Fibroblast of lung (primary cell): ENCODE results near the gene ATP2A1.

Experiments used
- EZH2 ChIP-seq: IDR thresholded peaks from 2 replicates; pipeline ENCODE4 v1.5.1; 2012; ENCODE audit warnings: low read length, control low read depth, mild to moderate bottlenecking; ENCODE audit errors: missing control alignments
- TF ChIP-seq, protein P1 (sequence below), 2 donors: IDR thresholded peaks in 1 of 2; conservative IDR thresholded peaks in 1 of 2; 1 replicate in 1 of 2; 2 replicates in 1 of 2; pipeline ENCODE4 v1.5.1; 2011 to 2012; ENCODE audit warnings: low read length in 2 of 2, control low read depth in 1 of 2, inconsistent platforms in 1 of 2, low read depth in 1 of 2, mild to moderate bottlenecking in 1 of 2

DNA sequence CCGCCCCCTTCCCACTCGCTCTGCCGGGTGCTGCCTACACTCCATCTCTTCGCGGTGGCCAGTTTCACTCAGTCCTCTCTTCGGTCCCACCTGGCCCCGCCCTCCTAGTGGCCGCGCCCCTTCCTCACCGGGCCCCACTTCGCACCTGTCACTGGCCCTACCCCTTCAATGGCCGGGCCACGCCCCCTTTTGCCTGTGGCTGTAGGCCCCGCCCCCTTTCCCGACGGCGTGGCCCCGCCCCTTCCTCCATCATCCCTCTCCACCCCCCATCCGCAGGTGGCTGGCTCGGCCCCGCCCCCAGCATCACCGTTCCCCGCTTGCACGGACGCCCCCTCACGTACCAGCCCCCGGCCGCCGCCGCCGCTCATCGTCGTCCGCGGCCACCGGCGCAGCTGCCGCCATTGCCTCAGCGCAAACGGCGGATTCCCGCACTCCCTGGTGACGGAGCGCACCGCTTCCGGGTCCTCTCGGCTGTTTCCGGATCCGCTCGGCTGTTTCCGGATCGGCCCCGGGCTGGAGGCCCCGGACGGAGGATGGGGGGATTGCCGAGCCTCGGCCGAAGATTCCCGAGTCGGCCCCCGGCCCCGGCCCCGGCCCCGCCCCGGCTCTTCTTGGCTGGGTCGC is 46.6 kb downstream of the ATP2A1 start, which contains the start of gene RABEP2:
- TF ChIP-seq, protein P1, sequence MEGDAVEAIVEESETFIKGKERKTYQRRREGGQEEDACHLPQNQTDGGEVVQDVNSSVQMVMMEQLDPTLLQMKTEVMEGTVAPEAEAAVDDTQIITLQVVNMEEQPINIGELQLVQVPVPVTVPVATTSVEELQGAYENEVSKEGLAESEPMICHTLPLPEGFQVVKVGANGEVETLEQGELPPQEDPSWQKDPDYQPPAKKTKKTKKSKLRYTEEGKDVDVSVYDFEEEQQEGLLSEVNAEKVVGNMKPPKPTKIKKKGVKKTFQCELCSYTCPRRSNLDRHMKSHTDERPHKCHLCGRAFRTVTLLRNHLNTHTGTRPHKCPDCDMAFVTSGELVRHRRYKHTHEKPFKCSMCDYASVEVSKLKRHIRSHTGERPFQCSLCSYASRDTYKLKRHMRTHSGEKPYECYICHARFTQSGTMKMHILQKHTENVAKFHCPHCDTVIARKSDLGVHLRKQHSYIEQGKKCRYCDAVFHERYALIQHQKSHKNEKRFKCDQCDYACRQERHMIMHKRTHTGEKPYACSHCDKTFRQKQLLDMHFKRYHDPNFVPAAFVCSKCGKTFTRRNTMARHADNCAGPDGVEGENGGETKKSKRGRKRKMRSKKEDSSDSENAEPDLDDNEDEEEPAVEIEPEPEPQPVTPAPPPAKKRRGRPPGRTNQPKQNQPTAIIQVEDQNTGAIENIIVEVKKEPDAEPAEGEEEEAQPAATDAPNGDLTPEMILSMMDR (conservative IDR thresholded peaks at IDR 0.05 in 1 of 2, IDR thresholded peaks at IDR 0.05 in 1 of 2; ENCODE audit: low read depth in 1 of 2, low read length in 2 of 2): no peak
- TF ChIP-seq EZH2: no peak
